A549 (cell line): Measurements from ENCODE around the gene COX6A1. TPM values are rescaled to one million over a fixed set of nuclear protein-coding genes. Genes with fewer than 3 reads are reported as not detected.

Experiments used
- ATAC-seq, 2 experiments: fragments of 200-7000 bp in 1 of 2; fragments of >200 bp in 1 of 2; cut with Nextera tagmentation in 1 of 2; cut with Tn5 transposase in 1 of 2; 3 replicates each; pipeline versions ENCODE4 v1.8.0 to v1.9.1; 2018 to 2020; ENCODE audit warnings: mild to moderate bottlenecking in 1 of 2, moderate library complexity in 1 of 2
- CTCF ChIA-PET: fragments of 300-600 bp; sonication (Branson Sonifier 250); formaldehyde crosslinking; extraction: SDS; loops from one replicate; lab custom pipeline; 2021; ENCODE audit warnings: antibody characterized with exemption, inconsistent platforms; lab: Yijun Ruan, JAX
- POLR2A ChIA-PET: fragments of 350-600 bp; formaldehyde crosslinking; extraction: SDS; loops from one replicate; lab custom pipeline; 2021; ENCODE audit warnings: antibody characterized with exemption, inconsistent platforms; lab: Yijun Ruan, JAX
- DNase-seq, 2 experiments: peaks; one replicate each; pipeline versions ENCODE4 v3.0.0 to v3.0.0-alpha.2; 2011 to 2016; ENCODE audit warnings: low read depth in 1 of 2, low spot score in 1 of 2
- FAIRE-seq: peaks from 2 replicates; lab custom pipeline; 2011; peaks lifted over from hg19 to GRCh38; lab: Jason Lieb, UNC
- H3K27ac ChIP-seq, 2 experiments: fragments of >200 bp; sonication (Bioruptor Twin); formaldehyde crosslinking; 3 replicates each; pipeline ENCODE4 v1.5.1; 2016 to 2017
- H3K4me1 ChIP-seq: fragments of >200 bp; sonication (Bioruptor Twin); formaldehyde crosslinking; 3 replicates; pipeline ENCODE4 v1.6.1; 2016
- H3K4me2 ChIP-seq: fragments of >200 bp; sonication (Bioruptor Twin); formaldehyde crosslinking; 3 replicates; pipeline ENCODE4 v1.6.1; 2016
- H3K4me3 ChIP-seq: fragments of >200 bp; sonication (Bioruptor Twin); formaldehyde crosslinking; 3 replicates; pipeline ENCODE4 v1.5.1; 2016
- H3K9me3 ChIP-seq: fragments of >200 bp; sonication (Bioruptor Twin); formaldehyde crosslinking; 3 replicates; pipeline ENCODE4 v1.6.1; 2016
- BCL3 ChIP-seq: fragments of >200 bp; sonication (Bioruptor Twin); formaldehyde crosslinking; IDR thresholded peaks from 3 replicates; pipeline ENCODE4 v1.6.1; 2016
- BHLHE40 ChIP-seq: IDR thresholded peaks from 2 replicates; pipeline ENCODE4 v1.6.1; 2012; ENCODE audit warnings: low read depth, low read length, inconsistent platforms
- CBX2 ChIP-seq: fragments of 200-600 bp; sonication (generic); IDR thresholded peaks from 2 replicates; pipeline ENCODE4 v1.6.1; 2016; ENCODE audit warnings: low read depth, mild to moderate bottlenecking, borderline replicate concordance
- CBX8 ChIP-seq: fragments of 200-600 bp; sonication (generic); IDR thresholded peaks from 2 replicates; pipeline ENCODE4 v1.6.1; 2016
- CTCF ChIP-seq: fragments of >200 bp; sonication (Bioruptor Twin); formaldehyde crosslinking; IDR thresholded peaks from 3 replicates; pipeline ENCODE4 v1.5.1; 2016
- E2F6 ChIP-seq: IDR thresholded peaks from 2 replicates; pipeline ENCODE4 v1.6.1; 2012; ENCODE audit warnings: low read depth, borderline replicate concordance
- ELK1 ChIP-seq: fragments of 150-350 bp; IDR thresholded peaks from 2 replicates; pipeline ENCODE4 v1.6.1; 2014; ENCODE audit warnings: low read depth, mild to moderate bottlenecking, low read length
- GATA3 ChIP-seq: IDR thresholded peaks from 2 replicates; pipeline ENCODE4 v1.6.1; 2012; ENCODE audit warnings: borderline replicate concordance
- HES2 ChIP-seq: fragments of >200 bp; sonication (Bioruptor Twin); formaldehyde crosslinking; IDR thresholded peaks from 2 replicates; pipeline ENCODE4 v1.6.1; 2016
- HEYL ChIP-seq: fragments of 250-450 bp; sonication (Bioruptor Pico); IDR thresholded peaks from 2 replicates; pipeline ENCODE4 v1.8.0; 2021; ENCODE audit warnings: mild to moderate bottlenecking, moderate library complexity
- HMGXB4 ChIP-seq: fragments of 250-450 bp; sonication (Bioruptor Pico); IDR thresholded peaks from 2 replicates; pipeline ENCODE4 v1.5.0; 2021; ENCODE audit warnings: mild to moderate bottlenecking, moderate library complexity, borderline replicate concordance
- HOXA7 ChIP-seq: fragments of 250-450 bp; sonication (Bioruptor Pico); IDR thresholded peaks from 2 replicates; pipeline ENCODE4 v1.5.0; 2020; ENCODE audit warnings: mild to moderate bottlenecking, moderate library complexity
- JUNB ChIP-seq: fragments of >200 bp; sonication (Bioruptor Twin); formaldehyde crosslinking; IDR thresholded peaks from 2 replicates; pipeline ENCODE4 v1.6.1; 2016
- MYC ChIP-seq: IDR thresholded peaks from 2 replicates; pipeline ENCODE4 v1.6.1; 2012; ENCODE audit warnings: mild to moderate bottlenecking, inconsistent platforms, low read length, improper control_type of control experiment, borderline replicate concordance
- NFE2L2 ChIP-seq: fragments of 150-350 bp; conservative IDR thresholded peaks from 2 replicates; pipeline ENCODE4 v1.6.1; 2014; ENCODE audit warnings: low read length
- NPAS2 ChIP-seq: fragments of 250-450 bp; sonication (Bioruptor Pico); IDR thresholded peaks from 2 replicates; pipeline ENCODE4 v1.8.0; 2022; ENCODE audit warnings: mild to moderate bottlenecking, moderate library complexity, borderline replicate concordance
- POLR2A ChIP-seq: IDR thresholded peaks from 2 replicates; pipeline ENCODE4 v1.6.1; 2012; ENCODE audit warnings: mild to moderate bottlenecking, low read length
- RAD21 ChIP-seq, 2 experiments: fragments of >200 bp in 1 of 2; sonication (Bioruptor Twin) in 1 of 2; formaldehyde crosslinking in 1 of 2; IDR thresholded peaks in 1 of 2; conservative IDR thresholded peaks in 1 of 2; 2 replicates in 1 of 2; 3 replicates in 1 of 2; pipeline ENCODE4 v1.6.1; 2012 to 2018; ENCODE audit warnings: inconsistent platforms in 1 of 2
- RARB ChIP-seq: fragments of 250-450 bp; sonication (Bioruptor Pico); IDR thresholded peaks from 2 replicates; pipeline ENCODE4 v1.8.0; 2021; ENCODE audit warnings: mild to moderate bottlenecking, moderate library complexity
- RFX5 ChIP-seq: fragments of 450-650 bp; IDR thresholded peaks from 2 replicates; pipeline ENCODE4 v1.7.1; 2014; ENCODE audit warnings: antibody characterized with exemption, mild to moderate bottlenecking, moderate library complexity
- RNF2 ChIP-seq: fragments of 200-600 bp; sonication (generic); IDR thresholded peaks from 2 replicates; pipeline ENCODE4 v1.6.1; 2016; ENCODE audit warnings: low read depth, mild to moderate bottlenecking, antibody characterized with exemption, moderate library complexity, borderline replicate concordance
- SREBF2 ChIP-seq: fragments of 450-650 bp; IDR thresholded peaks from 2 replicates; pipeline ENCODE4 v1.6.1; 2014; ENCODE audit warnings: mild to moderate bottlenecking, moderate library complexity
- TFCP2L1 ChIP-seq: fragments of 250-450 bp; sonication (Bioruptor Pico); IDR thresholded peaks from 2 replicates; pipeline ENCODE4 v1.5.0; 2021; ENCODE audit warnings: mild to moderate bottlenecking
- TP53 ChIP-seq: fragments of 250-450 bp; sonication (Bioruptor Pico); IDR thresholded peaks from 2 replicates; pipeline ENCODE4 v1.5.0; 2021; ENCODE audit warnings: mild to moderate bottlenecking, moderate library complexity
- ZSCAN20 ChIP-seq: fragments of 250-450 bp; sonication (Bioruptor Pico); IDR thresholded peaks from 2 replicates; pipeline ENCODE4 v1.8.0; 2022; ENCODE audit warnings: mild to moderate bottlenecking, moderate library complexity
- WGBS: methylation state at CpG from one replicate; pipeline ENCODE4 v1.1.6; 2017; ENCODE audit errors: missing lambda C conversion rate; 5-methylcytosine and 5-hydroxymethylcytosine counted together
- polyA plus RNA-seq, 4 experiments: library from polyadenylated mRNA; depleted of rRNA in 3 of 4; stranded (reverse); fragments of >200 nt; fragmentation: RNase III in 1 of 4; extraction: RNeasy Plus Mini Kit Qiagen cat#74134 plus additional on column Dnase treatment in 1 of 4; gene quantifications; 2 replicates in 3 of 4; 3 replicates in 1 of 4; pipeline ENCODE4 v1.2.3, GENCODE V29; 2011 to 2017
- TF ChIP-seq, protein P1 (sequence below): fragments of 200-600 bp; sonication (generic); IDR thresholded peaks from 2 replicates; pipeline ENCODE4 v1.6.1; 2016; ENCODE audit warnings: antibody characterized with exemption, mild to moderate bottlenecking, moderate library complexity
- TF ChIP-seq, protein P2 (sequence below): IDR thresholded peaks from 2 replicates; pipeline ENCODE4 v1.6.1; 2012

The COX6A1 gene
- polyA plus RNA-seq, 2 of the 4 experiments (the other 2 are of a cell fraction), result 759 to 948 TPM

DNA sequence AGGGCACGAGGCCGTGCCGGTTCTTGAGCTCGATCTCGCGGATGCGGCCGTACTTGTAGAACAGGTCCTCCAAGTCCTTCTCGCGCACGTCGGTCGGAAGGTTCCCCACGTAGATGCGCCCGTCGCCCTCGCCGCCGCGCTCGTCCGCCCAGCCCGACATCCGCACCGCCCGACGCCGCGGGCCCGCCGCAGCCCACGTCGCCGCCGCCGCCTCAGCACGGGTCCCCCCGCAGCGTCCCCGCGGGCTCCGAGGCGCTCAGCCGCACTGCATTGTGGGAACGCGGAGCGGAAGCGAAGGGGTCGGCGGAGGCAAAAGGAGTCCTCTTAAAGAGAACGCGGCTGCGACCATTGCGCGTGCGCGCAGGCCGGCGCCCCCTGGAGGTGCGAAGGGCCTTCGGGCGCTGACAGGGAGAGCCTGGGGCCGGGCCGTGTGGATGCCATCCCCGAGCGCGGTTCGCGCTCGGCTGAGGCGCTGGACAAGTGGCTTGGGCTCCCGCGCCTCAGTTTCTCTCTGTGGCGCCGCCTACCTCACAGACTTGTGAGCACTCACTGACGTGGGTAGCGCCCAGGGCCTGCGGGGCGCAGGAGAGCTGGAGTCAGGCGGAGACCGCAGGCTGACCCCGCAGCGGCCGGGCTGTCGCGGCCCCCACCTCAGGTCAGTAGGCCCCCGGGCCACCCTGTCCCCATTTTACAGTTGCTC lies 31.7 kb downstream of the COX6A1 start, which contains the start of gene SRSF9:
Gene SRSF9, minus strand, starts transcription at position 299 of the 700 bp plus-strand sequence. Its CDS starts 139 bp downstream, at position 160.
- FAIRE-seq, result no peak
- H3K4me3 ChIP-seq, result peak within 1 kb of the TSS; percentile 80
- peak; percentile 98 for DNase-seq
- 0% methylated on average over 14 of the region's 88 CpGs for WGBS
- ChIA-PET CTCF (interaction anchor here (0.5 to 11.1 kb wide), 24 partner anchors 10 to 145 kb away, joined by 3 to 167 read pairs (median 4); partner anchors contain the start of genes COX6A1 and DYNLL1), POLR2A (no interaction called here)
- peak within 1 kb of the TSS; percentile 90 for H3K4me2 ChIP-seq
- peak within 1 kb of the TSS; percentile 98 for H3K27ac ChIP-seq
- ATAC-seq, result peak; percentile 86 to 92
- H3K9me3 ChIP-seq, result no peaks in the 10 kb centered on the region
- peaks cover 38% of the 10 kb centered on the region for H3K4me1 ChIP-seq
- no peak for TF ChIP-seq TP53
- TF ChIP-seq RNF2, result no peak; the same call in 1 of the 2 replicates
- no peak for TF ChIP-seq ELK1
- TF ChIP-seq CBX2, result no peak
- 0 out of 2 replicates have a peak, but pooled peaks have one; percentile 28 for TF ChIP-seq RFX5
- TF ChIP-seq TFCP2L1, result 0 out of 2 replicates have a peak, but pooled peaks have one; percentile 59
- TF ChIP-seq POLR2A, result peak; percentile 88
- TF ChIP-seq, protein P1, sequence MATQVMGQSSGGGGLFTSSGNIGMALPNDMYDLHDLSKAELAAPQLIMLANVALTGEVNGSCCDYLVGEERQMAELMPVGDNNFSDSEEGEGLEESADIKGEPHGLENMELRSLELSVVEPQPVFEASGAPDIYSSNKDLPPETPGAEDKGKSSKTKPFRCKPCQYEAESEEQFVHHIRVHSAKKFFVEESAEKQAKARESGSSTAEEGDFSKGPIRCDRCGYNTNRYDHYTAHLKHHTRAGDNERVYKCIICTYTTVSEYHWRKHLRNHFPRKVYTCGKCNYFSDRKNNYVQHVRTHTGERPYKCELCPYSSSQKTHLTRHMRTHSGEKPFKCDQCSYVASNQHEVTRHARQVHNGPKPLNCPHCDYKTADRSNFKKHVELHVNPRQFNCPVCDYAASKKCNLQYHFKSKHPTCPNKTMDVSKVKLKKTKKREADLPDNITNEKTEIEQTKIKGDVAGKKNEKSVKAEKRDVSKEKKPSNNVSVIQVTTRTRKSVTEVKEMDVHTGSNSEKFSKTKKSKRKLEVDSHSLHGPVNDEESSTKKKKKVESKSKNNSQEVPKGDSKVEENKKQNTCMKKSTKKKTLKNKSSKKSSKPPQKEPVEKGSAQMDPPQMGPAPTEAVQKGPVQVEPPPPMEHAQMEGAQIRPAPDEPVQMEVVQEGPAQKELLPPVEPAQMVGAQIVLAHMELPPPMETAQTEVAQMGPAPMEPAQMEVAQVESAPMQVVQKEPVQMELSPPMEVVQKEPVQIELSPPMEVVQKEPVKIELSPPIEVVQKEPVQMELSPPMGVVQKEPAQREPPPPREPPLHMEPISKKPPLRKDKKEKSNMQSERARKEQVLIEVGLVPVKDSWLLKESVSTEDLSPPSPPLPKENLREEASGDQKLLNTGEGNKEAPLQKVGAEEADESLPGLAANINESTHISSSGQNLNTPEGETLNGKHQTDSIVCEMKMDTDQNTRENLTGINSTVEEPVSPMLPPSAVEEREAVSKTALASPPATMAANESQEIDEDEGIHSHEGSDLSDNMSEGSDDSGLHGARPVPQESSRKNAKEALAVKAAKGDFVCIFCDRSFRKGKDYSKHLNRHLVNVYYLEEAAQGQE, result no peak
- TF ChIP-seq BHLHE40, result no peak
- 0 out of 2 replicates have a peak, but pooled peaks have one; percentile 18 for TF ChIP-seq MYC
- no peak for TF ChIP-seq HMGXB4 (CRISPR knock-in tag)
- peak; percentile 89 for TF ChIP-seq CTCF
- no peak for TF ChIP-seq HES2
- no peak for TF ChIP-seq JUNB
- TF ChIP-seq RARB, result no peak
- TF ChIP-seq HOXA7 (CRISPR knock-in tag), result no peak
- peak in 1 of 2 experiments; percentile 32; a peak in 1 of 5 replicates for TF ChIP-seq RAD21 (conservative IDR thresholded peaks at IDR 0.05 in 1 of 2, IDR thresholded peaks at IDR 0.05 in 1 of 2)
- TF ChIP-seq NPAS2, result no peak
- no peak for TF ChIP-seq HEYL (CRISPR knock-in tag)
- TF ChIP-seq SREBF2, result 0 out of 2 replicates have a peak, but pooled peaks have one; percentile 6
- no peak for TF ChIP-seq GATA3
- TF ChIP-seq E2F6, result peak; percentile 90
- TF ChIP-seq BCL3, result 0 out of 3 replicates have a peak, but pooled peaks have one; percentile 71
- no peak for TF ChIP-seq NFE2L2
- TF ChIP-seq, protein P2, sequence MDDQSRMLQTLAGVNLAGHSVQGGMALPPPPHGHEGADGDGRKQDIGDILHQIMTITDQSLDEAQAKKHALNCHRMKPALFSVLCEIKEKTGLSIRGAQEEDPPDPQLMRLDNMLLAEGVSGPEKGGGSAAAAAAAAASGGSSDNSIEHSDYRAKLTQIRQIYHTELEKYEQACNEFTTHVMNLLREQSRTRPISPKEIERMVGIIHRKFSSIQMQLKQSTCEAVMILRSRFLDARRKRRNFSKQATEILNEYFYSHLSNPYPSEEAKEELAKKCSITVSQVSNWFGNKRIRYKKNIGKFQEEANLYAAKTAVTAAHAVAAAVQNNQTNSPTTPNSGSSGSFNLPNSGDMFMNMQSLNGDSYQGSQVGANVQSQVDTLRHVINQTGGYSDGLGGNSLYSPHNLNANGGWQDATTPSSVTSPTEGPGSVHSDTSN, result no peak; the same call in 1 of the 2 replicates
- TF ChIP-seq ZSCAN20 (CRISPR knock-in tag), result no peak
- TF ChIP-seq CBX8, result no peak
